NCI-H2196 treated with DMSO at 0.1 percent for 48 hours (cell line): Measurements from ENCODE around the gene PCDH15.

Experiments
- DNase-seq: peaks from one replicate; lab custom pipeline; 2025; ENCODE audit not compliant: unreplicated experiment; lab: John Stamatoyannopoulos, UW

The PCDH15 gene

GRCh38 chr10:54137396-54137795, 663.6 kb downstream of the PCDH15 start:
- DNase-seq, result no peak

DNA sequence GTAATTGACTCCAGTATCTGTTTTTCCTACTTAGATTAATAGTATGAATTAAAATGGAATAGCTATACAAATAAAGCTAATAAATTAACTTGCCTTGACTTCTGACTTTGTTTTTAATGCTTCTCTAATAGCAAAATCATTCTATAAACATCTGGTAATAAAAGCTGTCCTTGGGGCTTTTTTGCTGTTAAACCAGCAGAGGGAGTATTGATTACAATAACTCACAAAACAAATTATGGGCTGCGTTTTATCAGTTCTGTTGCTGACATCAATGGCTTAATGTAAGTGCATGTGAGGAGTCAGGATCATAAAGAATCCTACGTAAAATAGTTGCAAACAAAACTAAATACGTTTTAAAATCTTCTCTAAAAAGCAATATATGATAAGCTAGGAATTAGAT, 667.8 kb downstream of the PCDH15 start:
- DNase-seq, result no peak

- DNase-seq, result no peak
Measured at GRCh38 chr10:54131833-54132232, 669.2 kb downstream of the PCDH15 start.

GRCh38 chr10:54130394-54130793, 670.6 kb downstream of the PCDH15 start:
- DNase-seq, result no peak

- no peak for DNase-seq
Measured at GRCh38 chr10:54125098-54125747, 675.8 kb downstream of the PCDH15 start.

GRCh38 chr10:54124209-54124885, 676.7 kb downstream of the PCDH15 start:
- no peak for DNase-seq

DNA sequence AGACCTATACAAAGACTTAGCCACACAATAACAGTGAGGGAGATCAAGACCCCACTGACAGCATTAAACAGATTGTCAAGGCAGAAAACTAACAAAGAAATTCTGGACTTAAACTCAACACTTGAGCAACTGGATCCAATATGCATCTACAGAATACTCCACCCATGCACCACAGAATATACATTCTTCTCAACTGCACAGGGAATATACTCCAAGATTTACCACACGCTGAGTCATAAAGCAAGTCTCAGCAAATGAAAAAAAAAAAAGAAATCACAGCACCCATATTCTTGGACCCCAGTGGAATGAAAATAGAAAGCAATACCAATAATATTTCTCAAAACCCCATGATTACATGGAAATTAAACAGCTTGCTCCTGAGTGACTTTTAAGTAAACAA, 680.2 kb downstream of the PCDH15 start:
- DNase-seq, result no peak

DNA sequence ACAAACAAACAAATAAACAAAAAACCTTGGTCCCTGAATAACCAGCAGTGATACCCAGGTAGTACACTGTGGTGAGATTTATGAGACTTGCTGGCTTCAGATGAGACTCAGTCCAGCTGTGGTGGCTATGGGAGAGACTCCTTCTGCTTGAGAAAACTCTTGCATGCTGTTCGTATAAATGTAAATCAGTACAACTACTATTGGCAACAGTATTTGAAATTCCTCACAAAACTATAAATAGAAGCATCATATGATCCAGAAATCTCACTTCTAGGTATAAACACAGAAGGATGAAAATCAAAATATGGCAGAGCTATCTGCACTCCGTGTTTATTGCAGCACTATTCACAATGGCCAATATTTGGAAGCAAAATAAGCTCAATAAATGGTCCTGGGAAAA, 692.1 kb downstream of the PCDH15 start:
- no peak for DNase-seq

DNA sequence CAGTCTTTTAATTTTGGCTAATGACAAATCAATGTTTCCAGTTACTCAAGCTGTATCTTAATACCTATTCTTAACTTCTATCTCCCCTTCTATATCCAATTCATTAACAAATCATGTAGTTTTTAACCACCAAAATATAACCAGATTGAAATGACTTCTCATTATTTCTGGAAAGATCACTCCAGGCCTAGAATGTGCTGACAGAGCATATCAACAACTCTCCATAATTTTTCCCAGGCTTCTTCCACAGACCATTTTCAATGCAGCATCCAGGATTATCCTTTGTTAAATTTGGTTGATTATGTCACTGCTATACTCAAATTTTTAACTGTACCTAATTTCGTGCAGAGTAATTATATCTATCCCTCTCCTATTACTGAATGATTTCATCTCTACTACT, 704.1 kb downstream of the PCDH15 start:
- no peak for DNase-seq

DNA sequence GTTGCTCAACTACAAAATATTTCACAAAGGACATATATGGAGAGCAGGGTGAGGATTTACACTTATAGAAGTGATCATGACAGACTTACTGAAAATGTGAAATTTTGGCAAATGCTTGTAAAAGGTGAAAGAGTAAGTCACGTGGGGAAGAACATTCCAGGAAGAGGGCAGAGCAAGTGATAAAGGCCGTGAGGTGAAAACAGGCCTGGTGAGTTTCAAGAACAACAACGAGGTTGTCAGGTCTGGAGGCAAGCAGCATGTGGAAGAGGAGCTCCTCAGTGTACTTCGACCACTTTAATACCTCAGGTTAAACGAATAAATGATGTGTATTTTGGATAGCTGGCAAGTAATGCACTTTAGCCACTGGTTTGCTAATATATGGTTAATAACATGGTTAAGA, 706.7 kb downstream of the PCDH15 start:
- DNase-seq, result no peak

GRCh38 chr10:54091237-54091636, 709.8 kb downstream of the PCDH15 start:
- no peak for DNase-seq

GRCh38 chr10:54081950-54082349, 719.1 kb downstream of the PCDH15 start:
- DNase-seq, result no peak

- no peak for DNase-seq
Measured at GRCh38 chr10:54067361-54067760, 733.7 kb downstream of the PCDH15 start.

GRCh38 chr10:54066646-54067045, 734.4 kb downstream of the PCDH15 start:
- no peak for DNase-seq

GRCh38 chr10:54065106-54065505, 735.9 kb downstream of the PCDH15 start:
- no peak for DNase-seq

- no peak for DNase-seq
Measured at GRCh38 chr10:54064215-54064614, 736.8 kb downstream of the PCDH15 start.

- DNase-seq, result no peak
Measured at GRCh38 chr10:54063514-54063913, 737.5 kb downstream of the PCDH15 start.

DNA sequence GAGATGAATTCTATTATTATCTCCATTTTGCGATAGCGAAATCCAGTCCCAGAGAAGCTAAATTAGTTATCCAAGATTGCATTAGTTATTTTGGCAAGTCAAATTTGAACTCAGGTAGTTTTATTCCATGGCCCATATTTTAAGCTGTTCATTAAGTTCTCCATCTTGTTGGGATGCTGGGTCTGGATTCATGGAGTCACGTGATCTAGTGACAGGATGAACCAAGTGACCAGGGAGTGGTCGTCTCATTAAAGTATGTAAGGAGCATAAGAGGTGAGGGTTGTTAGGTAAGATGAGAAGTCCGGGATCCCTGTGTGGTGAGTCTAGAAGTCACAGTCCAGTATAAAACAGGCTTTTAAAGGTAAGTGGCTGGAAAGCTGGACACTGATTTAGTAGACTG, 740.5 kb downstream of the PCDH15 start:
- DNase-seq, result no peak

- no peak for DNase-seq
Measured at GRCh38 chr10:54057357-54057756, 743.7 kb downstream of the PCDH15 start.

- no peak for DNase-seq
Measured at GRCh38 chr10:54026340-54026739, 774.7 kb downstream of the PCDH15 start.

GRCh38 chr10:54011117-54011516, 789.9 kb downstream of the PCDH15 start:
- DNase-seq, result no peak

GRCh38 chr10:54010337-54010933, 790.6 kb downstream of the PCDH15 start:
- DNase-seq, result no peak

DNA sequence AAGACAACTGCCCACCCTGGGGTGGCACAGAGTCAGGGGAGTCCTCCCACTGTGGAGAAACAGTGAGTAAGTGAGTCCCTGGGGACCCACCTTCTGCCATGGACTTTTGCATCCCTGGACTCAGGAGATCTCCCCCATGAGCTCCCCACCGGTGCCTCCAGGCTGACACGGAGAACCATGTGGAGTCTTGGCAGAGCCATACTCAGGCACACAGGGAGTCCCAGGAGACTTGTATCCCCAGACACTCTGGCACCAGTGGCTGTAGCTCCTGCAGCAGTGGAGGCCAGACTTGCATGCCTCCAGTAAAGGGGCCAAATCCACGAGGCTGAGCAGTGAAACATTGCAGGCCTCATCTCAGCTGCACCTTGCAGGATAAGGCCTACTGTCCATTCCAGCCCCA, 791.4 kb downstream of the PCDH15 start:
- no peak for DNase-seq
